CD4-positive, alpha-beta T cell treated with Interleukin-12 subunit alpha and Interleukin-12 subunit beta, for 1 hour (primary cell): Measurements from ENCODE around the gene ABCG4.
"Not testable (repeated sequence)": the region's sequence is repeated elsewhere in the genome, so short reads cannot be mapped to it uniquely, and the experiment has no call there.

Source experiments
- DNase-seq: peaks from one replicate; pipeline ENCODE4 v3.0.0-alpha.2; 2020

ABCG4 gene

DNA sequence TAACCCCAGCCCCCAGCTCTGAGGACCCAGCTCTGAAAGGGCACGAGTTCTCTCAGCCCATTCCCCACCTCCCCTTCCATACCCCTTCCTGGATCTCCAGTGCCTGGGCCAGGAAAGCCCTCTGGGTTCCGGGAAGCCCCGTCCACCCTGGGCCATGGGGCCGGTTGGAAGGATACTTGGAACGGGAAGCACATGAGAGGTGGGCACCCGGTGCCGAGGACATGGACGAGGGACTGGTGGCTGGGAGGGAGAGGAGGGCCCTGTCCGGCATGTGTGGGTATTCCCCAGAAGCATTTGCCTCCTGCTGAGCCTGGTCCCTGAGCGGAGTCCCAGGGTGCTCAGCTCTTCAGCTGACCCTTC is 32.6 kb upstream of the ABCG4 start:
- no peak for DNase-seq

DNA sequence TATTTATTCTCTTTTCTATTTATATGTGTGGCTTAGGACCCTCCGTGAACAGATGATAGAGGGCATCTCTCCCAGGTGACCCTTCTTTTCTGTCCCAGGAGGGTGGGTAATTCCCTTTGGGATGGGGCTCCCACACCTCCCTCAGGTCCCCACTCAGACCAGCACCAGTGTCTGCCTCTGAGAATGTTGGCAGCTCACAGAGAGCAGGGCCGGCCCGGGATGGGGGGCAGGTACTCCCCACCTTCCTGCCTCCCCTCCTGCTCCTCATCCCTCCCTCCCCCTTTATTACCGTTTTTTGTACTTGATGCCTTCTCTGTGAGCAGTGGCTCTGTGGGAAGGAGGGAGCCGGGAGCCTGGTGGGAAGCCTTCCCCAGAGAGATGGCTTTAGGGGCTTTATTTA is 32.3 kb upstream of the ABCG4 start:
- no peak for DNase-seq

DNA sequence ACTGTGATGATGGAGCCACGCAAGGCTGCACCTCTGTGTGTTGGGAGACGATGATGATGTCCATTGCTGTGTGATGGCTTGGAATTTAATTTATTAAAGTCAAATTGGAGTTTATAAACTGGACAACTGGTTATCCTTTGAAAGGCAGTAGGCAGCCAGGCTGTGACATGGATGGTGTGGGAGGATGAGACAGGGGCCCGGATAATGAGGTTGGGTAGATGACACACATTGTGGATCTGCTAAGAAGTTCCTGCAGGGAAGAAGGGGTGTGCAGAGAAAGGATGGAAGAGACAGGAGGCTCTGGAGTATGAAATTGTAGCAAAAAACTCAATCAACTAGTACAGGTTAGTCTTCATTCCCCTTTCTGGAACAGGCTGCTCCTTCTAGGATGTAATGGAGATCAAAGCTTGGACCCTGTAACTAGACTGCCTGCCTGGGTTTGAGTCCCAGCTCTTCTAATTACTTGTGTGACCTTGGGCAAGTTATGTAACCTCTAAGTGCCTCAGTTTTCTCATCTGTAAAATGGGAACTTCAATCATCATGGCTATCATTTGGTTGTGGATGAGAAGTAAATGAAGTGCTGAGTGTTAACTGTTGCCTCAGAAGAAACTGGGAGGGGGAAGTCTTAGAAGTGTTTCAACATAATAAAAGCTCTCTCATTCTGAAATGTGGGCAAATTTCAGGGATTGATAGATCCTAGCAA is 31.7 kb upstream of the ABCG4 start:
- no peak for DNase-seq

DNA sequence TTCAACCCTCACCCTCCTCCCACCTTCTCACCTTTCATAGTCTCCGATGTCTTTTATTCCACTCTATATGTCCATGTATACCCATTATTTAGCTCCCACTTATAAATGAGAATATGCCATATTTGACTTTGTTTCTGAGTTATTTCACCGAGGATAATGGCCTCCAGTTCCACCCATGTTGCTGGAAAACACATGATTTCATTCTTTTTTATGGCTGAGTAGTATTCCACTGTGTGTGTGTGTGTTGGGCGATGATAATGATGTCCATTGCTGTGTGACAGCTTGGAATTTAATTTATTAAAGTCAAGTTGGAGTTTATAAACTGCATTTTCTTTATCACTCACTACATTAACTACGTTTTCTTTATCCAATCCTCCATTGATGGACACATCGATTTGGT is 30.6 kb upstream of the ABCG4 start:
- no peak for DNase-seq

DNA sequence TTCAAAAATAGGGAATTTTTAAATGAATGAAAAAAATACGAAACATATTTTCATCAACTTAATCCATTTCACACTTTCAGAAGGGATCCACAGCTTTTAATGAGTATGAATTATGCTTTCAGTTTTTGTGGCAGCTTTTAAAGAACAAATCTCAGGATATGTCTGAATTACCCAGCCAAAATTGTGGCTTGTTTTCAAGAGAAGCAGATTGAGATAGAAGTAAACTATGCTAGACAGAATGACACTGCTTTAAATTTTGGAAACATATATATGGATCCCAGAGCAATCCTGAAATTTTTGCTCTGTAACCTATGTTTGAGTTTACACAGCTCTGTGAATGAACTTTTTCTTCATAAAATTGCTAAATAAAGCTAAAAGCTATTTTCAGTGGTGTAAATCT is 29.9 kb upstream of the ABCG4 start:
- no peak for DNase-seq

DNA sequence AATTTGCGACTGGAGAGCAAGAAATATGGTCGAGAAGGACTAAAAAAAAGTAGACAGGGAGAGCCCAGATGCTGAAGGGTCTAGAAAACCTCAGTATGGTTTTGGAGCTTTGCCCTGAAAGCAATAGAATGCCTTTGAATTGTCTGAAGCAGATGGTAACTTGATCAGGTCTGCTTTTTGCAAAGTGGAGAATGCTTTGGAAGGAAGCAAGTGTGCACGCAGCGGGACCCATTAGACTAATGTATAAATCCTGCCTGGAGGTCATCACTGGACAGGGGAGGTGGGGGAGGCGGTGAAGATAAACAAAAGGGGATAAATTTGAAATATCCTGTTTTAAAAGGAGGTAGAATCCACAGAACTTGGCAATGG is 28.2 kb upstream of the ABCG4 start:
- no peak for DNase-seq

DNA sequence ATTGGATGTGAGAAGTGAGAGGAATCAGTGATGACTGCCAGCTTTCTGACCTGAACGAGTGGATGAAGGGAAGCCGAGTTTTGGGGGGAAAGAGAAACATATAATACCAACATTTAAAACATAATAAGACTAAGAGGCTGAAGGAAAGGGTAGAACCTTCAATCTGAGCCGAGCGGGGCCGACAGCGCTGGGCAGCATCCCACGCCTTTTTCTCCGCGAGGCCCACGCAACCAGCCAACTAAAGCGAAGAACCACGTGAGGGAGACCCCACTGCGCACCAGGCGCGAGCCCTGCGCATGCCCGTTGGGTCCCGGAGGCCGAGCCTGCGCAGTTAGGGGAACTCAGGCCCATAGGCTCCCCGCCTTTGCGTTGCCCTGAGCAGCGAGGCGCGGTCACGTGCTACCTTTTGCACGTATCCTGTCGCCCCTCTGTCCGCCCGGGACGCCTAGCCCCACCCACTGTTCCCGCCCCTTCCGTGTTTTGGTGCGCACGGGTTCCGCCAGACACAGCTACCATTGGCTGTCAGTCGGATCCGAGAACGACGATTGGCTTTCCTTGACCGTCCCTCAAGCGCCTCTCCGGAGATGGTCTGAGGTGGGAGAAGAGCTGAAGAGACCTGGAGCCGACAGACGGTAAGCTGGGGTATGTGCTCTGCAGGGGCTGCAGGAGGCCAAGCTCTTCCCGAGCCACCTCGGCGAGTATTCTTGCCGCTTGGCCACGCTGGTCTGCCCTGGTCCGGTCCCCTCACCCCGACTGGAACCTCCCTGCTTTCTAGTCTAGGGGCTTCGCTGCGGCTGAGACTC is 27.6 kb upstream of the ABCG4 start, which contains the start of gene HINFP:
Gene HINFP, plus strand, starts transcription at position 573 of the 803 bp plus-strand sequence. CDS start 5,365 bp downstream, outside the sequence.
- DNase-seq, result peak; percentile 100

DNA sequence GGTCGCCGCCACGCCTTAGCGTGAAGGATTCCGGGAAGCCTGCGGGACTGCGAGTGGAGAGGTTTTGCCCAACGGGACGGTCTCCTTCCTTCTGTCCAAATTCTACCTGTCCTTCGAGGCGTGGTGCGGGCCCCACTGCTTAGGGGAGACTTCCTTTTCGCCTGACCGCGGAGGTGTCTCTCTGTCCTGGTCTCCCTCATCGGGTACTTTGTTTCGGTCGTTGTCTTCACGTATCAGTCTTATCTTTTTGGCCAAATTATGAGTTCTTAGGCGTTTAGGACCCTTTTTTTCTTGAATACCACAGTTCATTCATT is 27.1 kb upstream of the ABCG4 start:
- no peak for DNase-seq

DNA sequence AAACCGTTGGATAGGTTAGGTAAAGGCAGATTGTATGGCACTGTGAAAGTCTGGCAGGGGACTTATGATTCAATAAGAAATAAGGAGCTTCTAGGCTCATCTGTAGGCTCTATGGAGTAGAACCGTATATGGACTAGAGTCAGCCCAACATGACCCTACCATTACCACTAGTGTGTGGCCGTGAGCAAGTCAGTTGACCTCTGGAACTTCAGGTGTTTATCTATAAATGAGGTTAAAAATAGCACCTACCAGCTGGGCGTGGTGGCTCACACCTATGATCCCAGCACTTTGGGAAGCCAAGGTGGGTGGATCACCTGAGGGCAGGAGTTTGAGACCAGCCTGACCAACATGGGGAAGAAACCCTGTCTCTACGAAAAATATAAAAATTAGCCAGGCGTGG is 23.0 kb upstream of the ABCG4 start:
- DNase-seq, result no peak

DNA sequence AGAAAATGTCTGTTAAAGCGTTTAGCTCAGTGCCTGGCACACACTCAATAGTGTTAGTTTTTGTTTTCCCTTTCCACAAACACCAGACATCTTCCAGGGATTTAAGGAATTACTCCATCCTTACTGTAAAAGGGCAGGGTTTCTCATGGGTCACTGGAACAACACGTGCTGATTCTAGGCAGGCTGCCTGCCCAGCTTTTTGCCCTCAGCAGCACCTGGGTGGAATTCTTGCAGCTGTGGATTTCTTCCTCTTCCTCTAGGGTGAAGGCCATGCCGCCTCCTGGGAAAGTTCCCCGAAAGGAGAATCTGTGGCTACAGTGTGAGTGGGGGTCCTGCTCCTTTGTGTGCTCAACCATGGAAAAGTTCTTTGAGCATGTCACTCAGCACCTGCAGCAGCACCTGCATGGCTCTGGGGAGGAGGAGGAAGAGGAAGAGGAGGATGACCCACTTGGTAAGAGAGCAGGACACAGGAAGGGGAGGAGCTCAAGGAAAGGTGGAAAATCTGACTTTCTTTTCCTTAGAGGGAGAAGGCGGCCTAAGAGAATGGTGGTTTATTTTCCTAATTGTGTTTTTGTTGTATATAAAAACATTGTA is 22.1 kb upstream of the ABCG4 start:
- DNase-seq, result no peak

DNA sequence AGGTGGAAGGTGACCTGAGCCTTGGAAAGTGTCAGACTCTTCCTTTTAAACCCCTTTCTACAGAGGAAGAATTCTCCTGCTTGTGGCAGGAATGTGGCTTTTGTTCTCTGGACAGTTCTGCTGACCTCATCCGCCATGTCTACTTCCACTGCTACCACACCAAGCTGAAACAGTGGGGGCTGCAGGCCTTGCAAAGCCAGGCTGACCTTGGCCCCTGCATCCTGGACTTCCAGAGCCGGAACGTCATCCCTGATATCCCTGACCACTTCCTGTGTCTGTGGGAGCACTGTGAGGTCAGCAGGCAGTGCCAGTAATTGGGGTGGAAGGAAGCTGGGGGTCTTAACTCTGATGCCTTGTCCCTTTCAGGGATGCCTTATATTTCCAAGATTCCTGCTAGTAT is 18.2 kb upstream of the ABCG4 start:
- DNase-seq, result no peak

DNA sequence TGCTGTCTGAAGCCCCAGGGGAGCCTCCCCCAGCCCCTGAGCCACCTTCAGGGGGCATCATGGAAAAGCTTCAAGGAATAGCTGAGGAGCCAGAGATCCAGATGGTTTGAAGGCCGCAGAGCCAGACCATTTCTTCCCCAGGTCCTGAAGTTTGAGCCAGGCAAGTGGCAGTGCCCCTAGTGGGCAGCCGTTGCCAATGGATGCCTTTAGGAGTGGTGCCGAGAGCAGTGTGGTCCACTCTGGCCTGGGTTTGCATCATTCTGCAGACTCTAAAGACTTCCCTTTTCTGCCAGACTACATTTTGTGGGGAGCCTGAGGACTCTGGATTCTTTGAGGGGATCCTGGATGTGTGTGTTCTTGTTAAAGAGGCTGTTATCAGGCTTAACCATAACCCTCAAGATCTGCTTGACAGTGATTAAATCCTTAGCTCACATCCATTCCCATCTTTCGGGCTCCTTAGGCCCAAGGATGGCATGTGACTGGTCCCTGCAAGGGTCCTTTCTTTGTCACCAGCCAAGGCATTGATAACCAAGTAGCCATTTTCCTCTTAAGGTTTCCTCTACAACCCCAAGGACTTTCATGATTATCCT is 14.4 kb upstream of the ABCG4 start:
- no peak for DNase-seq

DNA sequence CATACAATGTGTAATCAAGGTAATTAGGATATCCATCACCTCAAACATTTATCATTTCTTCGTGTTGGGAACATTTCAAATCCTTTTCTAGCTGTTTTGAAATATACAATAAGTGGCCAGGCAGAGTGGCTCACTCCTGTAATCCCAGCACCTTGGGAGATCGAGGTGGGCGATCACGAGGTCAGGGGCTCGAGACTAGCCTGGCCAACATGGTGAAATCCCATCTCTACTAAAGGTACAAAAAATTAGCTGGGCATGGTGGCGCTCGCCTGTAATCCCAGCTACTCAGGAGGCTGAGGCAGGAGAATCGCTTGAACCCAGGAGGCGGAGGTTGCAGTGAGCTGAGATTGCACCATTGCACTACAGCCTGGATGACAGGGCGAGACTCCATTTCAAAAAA is 9.6 kb upstream of the ABCG4 start:
- not testable (repeated sequence) for DNase-seq

DNA sequence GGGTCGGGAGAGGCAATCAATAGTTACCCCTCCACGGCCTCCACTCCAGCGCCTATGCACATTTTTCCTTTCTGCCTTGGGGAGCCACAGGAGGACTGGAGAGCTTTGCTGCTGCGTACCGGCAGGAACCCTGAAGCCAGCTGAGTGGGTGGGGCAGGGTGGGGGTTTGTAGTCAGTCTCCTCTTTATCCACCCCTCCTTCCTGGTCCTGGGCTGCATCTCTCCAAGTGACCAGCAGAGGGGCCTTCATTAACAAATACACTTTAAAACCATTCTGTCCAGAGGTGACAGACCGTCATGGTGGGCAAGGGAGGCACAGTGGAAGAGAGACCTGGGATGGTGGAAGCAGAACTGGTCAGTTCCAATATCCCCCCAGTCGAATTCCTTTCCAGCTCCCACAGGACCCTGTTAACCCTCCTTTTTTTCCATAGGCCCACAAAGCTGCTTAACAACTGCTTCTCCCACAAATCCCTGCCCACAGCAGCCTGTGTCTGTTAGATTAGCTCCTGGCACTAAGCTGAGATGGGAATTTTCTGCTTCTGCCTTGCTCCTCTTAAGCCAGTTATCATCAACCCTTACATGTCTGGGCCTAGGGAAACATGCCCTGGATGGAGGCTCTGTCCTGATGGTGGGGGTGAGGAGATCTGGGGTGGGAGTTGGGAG is 3.9 kb upstream of the ABCG4 start:
- peak; percentile 39 for DNase-seq

DNA sequence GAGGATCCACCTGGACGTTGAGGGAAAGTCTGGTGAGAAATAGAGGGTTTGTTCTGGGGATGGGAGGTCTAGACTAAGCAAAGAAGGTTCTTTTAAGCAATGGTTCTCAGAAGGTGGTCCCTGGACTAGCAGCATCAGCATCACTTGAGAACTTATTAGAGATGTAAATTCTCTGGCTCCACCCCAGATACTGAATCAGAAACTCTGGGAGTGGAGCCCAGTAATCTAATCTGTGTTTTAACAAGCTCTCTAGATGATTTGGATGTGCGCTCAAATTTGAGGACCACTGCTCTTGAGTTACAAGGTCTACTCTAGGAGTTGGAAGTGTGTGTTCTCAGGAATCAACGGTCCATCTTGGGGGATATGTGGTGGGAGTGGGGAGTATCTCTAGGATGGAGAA is 3.3 kb upstream of the ABCG4 start:
- no peak for DNase-seq

DNA sequence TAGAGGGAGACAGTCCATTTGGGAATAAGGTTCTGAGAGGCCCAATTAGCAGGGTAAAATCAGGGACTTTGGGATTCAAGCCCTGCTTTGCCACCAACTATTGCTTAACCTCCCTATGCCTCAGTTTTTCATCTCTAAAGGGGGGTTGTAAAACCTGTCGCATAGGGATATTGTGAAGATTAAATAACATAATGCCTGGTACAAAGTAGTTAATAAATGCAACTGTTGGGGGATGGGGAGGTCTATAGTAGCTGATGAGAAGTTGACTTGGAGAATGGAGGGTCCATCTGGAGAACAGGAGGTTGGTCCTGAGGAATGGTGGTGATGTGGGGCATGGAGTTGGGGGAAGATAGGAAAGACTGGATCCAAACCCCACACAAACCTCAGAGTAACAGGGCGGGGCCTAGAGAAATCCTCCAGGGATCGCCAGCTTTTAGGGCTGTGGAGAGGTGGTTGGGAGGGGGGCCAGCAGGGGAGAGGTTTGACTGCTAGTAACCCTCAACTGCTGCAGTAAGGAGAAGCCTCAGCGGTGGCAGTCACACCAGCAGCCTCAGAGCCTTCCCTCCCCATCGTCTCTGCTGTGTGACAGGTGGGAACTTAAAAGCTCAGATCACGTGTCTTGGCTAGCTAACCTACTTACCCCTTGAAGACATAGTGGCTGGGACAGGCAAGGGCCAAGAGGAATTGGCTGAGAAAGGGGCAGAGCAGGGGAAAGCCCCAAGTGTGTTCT is 1.1 kb upstream of the ABCG4 start:
- no peak for DNase-seq

DNA sequence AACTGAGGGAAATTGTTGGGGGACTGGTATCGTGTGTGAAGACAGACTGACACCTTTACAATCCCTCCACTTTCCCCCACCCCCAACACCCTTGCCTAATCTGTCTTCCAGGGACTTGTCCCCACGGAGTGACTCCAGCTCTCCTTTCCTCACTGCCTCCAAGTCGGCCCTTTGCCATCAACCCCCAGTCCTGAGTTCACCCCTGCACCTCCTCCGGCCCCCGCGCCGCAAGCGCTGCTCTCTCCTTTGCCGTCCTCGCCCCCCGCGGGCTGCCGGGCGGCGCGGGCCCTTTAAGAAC is 183 bp upstream of the ABCG4 start:
- no peak for DNase-seq

DNA sequence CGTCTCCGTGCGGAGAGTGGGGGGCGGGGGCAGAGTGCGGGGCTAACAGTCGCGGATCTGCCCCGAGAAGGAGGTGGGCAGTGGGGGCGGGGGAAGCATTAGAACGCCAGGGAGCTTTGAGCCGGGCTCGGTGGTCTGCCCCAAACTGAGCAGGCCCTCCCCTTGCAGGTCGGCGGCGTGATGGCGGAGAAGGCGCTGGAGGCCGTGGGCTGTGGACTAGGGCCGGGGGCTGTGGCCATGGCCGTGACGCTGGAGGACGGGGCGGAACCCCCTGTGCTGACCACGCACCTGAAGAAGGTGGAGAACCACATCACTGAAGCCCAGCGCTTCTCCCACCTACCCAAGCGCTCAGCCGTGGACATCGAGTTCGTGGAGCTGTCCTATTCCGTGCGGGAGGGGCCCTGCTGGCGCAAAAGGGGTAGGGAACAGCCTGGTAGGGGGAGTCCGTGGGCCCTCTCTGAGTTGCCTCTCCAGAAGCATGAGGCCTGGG is 979 bp downstream of the ABCG4 start:
- DNase-seq, result no peak

DNA sequence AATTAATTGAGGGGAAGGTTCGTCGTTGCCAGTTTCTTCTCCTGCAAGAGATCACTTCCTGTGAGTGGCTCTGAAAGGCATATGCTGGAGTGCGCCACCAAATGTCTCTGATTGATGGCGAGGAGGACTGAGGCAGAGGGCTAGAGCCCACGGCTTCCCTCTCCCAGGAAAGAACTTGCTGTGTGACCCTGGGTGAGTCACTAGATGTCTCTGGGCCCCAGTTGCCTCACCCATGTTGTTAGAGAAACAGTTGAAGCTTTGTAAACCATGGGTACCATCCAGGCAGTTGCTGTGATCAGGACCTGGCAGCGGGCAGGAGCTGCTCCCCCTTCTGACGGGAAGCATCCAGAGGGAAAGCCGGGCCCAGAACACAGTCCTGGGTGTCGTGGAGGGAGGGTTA is 3.2 kb downstream of the ABCG4 start:
- DNase-seq, result no peak

DNA sequence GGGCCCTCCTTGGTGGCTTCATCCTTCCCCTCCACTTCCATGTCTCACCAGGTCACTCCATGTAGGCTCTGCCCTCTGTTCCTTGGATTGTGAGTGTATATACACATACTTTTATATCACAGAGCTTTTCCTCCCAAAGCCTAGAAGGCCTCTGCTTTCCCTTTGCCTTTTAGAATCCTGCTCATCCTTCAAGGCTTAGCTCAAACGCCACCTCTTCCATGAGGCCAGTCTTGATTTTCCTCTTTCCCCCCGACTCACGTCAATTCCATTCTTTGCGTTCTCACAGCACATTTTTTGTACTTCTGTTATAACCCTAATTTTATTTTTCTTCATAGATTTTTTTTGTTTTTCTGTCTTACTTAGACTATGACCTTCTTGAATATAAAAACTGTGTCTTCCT is 3.8 kb downstream of the ABCG4 start:
- no peak for DNase-seq

DNA sequence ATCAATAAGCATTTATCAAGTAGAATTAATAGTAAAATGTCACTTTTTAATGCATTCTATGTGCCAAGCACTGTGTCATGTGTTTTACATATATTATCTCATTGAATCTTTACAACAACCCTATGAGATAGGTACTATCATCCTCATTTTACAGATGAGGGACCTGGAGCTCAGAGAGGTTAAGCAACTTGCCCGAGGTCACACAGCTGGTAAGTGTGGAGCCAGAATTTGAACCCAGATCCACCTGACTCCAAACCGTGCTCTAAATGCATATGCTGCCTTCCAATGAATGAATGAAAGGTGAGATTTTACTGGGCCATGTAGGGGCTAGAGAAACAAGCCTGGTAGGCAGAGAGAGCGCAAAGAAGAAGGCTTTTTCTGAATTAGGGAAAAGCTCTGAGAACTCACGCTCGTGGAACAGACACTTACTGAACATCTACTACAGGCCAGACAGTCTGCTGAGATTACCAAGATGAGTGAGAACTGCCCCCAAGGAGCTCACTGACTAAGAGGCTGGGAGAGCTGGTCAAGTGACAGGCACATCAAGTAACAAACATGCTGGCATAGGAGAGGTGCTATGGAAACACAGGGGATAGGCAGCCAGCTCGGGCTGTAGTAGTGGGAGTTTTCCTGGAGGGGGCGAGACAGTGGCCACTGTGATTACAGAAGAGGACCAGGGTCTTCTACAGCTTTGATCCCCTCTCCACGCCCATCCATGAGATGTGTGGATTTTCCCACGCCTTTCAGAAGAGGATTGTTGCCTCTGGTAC is 4.4 kb downstream of the ABCG4 start:
- DNase-seq, result no peak

DNA sequence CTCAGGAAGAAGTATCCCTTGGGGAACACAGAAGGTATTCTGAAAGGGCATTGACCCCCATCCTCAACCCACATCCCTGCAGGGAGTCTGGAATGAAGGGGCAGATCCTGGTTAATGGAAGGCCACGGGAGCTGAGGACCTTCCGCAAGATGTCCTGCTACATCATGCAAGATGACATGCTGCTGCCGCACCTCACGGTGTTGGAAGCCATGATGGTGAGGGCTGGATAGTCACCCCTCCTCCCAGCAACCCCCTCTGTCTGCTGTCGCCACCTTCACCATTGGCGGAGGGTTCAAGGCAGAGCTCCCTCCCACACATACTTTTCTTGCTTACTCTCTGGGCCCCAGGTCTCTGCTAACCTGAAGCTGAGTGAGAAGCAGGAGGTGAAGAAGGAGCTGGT is 5.3 kb downstream of the ABCG4 start:
- no peak for DNase-seq
